Stomach (tissue), 9 donors: ENCODE results near the gene CXorf38. TPM values are rescaled to one million over a fixed set of nuclear protein-coding genes. Genes with fewer than 3 reads are reported as not detected.

Source experiments
- DNase-seq, 2 donors: peaks; one replicate each; pipeline versions ENCODE4 v3.0.0 to v3.0.0-alpha.2; 2013 to 2019
- H3K27ac ChIP-seq, 5 donors: fragments of 200-600 bp in 4 of 5; sonication (generic) in 4 of 5; one replicate each; pipeline ENCODE4 v1.5.1; 2013 to 2019; ENCODE audit warnings: mild to moderate bottlenecking in 1 of 5, moderate library complexity in 1 of 5
- H3K27me3 ChIP-seq, 3 donors: fragments of 200-600 bp; sonication (generic); one replicate each; pipeline ENCODE4 v1.5.1; 2017 to 2019; ENCODE audit warnings: mixed run types in 1 of 3
- H3K36me3 ChIP-seq, 4 donors: fragments of 200-600 bp; sonication (generic); 1 replicate in 3 of 4; 2 replicates in 1 of 4; pipeline ENCODE4 v1.5.1; 2016 to 2019
- H3K4me1 ChIP-seq, 4 donors: fragments of 200-600 bp; sonication (generic); one replicate each; pipeline ENCODE4 v1.5.1; 2016 to 2019
- H3K4me3 ChIP-seq, 4 donors: fragments of 200-600 bp; sonication (generic) in 3 of 4; one replicate each; pipeline ENCODE4 v1.5.1; 2016 to 2019; ENCODE audit warnings: mild to moderate bottlenecking in 1 of 4
- H3K9me3 ChIP-seq, 4 donors: fragments of 200-600 bp; sonication (generic); one replicate each; pipeline ENCODE4 v1.5.1; 2016 to 2019
- EP300 ChIP-seq: sonication (generic); formaldehyde crosslinking; IDR thresholded peaks from one replicate; pipeline ENCODE4 v1.6.1; 2017; ENCODE audit warnings: antibody characterized with exemption
- POLR2A ChIP-seq, 4 donors: fragments of 450-650 bp; IDR thresholded peaks; one replicate each; pipeline ENCODE4 v1.6.1; 2016; ENCODE audit warnings: antibody characterized with exemption in 4 of 4, control low read depth in 2 of 4, mild to moderate bottlenecking in 1 of 4, moderate library complexity in 1 of 4
- POLR2AphosphoS5 ChIP-seq, 3 donors: sonication (generic); formaldehyde crosslinking; IDR thresholded peaks; one replicate each; pipeline ENCODE4 v1.6.1; 2016; ENCODE audit warnings: antibody characterized with exemption in 3 of 3
- WGBS, 5 donors: extraction: QIAGEN DNeasy Blood & Tissue Kit in 3 of 5; methylation state at CpG; one replicate each; pipeline versions ENCODE4 v1.1.5 to v1.1.7; 2013 to 2018; 5-methylcytosine and 5-hydroxymethylcytosine counted together
- intact Hi-C: fragments of 100-400 bp; cut with DNase I; formaldehyde crosslinking; loops from one replicate; pipeline ENCODE4 v1.15.1; 2023; ENCODE audit warnings: low total_unique reads
- polyA plus RNA-seq, 3 donors: library from polyadenylated mRNA; stranded (reverse); fragments of 200-250 nt; gene quantifications; one replicate each; pipeline ENCODE4 v1.2.3, GENCODE V29; 2013
- total RNA-seq, 5 donors: library from RNA; depleted of rRNA; stranded (reverse); fragments of >200 nt; gene quantifications; one replicate each; pipeline versions ENCODE4 v1.1.0 to v1.2.3, GENCODE V29; 2014 to 2016
- TF ChIP-seq, protein P1 (sequence below), 7 experiments: fragments of 450-650 bp in 4 of 7; fragments of 200-600 bp in 3 of 7; sonication (generic) in 3 of 7; IDR thresholded peaks; one replicate each; pipeline ENCODE4 v1.5.1; 2016 to 2019; ENCODE audit warnings: antibody characterized with exemption in 7 of 7, control low read depth in 2 of 7, mild to moderate bottlenecking in 1 of 7
- donor health status: healthy with polysubstance abuse.
- donor health status: Bipolar disorder and iron deficiency.
- donor health status: healthy.

The CXorf38 gene
- total and polyA plus RNA-seq, 8 donors, result 0.89 to 20.2 (median 8.6) TPM

DNA sequence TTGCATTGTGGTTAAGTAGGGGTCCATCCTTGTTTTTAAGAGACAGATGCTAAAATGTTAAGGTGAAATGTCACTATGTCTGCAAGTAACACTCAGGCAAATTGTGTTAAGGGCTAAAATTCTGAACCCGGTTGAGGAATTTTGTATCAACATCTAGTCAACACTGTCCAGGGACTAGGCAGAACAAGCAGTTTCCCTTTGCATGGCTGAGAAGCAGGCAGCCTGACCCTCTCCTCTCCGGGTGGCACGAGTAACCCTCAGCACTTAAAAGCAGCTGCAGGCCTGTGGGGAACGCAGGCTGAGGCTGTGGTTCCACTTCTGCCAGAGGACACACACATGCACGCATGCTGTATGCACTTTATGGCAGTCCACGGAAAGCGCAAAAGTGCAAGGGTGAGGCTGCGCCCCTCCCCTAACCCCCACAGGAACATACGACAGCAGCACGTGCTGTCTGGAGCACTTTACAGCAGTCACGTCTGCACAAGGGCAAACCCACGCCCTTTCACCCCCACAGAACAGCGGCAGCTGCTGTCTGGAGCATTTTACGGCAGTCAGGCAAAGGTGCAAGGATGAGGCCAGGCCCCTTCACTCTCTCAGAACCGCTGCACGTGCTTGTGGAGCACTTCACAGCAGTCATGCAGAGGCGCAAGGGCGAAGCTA, 24.8 kb downstream of the CXorf38 start:
- intact Hi-C loops, result no loop called here
- WGBS, 5 donors, result 72 to 83% (median 80%) methylated on average over 5 to 18 of the region's 18 CpGs
- Histone ChIP-seq H3K4me1 (no peaks in the 10 kb centered on the region), H3K4me3 (no peak overlapping the region), H3K27ac (no peak overlapping the region), H3K9me3 (peaks cover 0 to 8% (median 2%) of the 10 kb centered on the region in 4 donors), H3K27me3 (peaks cover 0 to 8% (median 0%) of the 10 kb centered on the region in 3 donors), H3K36me3 (peaks cover 0 to 12% (median 9%) of the 10 kb centered on the region in 4 donors)
- TF ChIP-seq, protein P1, sequence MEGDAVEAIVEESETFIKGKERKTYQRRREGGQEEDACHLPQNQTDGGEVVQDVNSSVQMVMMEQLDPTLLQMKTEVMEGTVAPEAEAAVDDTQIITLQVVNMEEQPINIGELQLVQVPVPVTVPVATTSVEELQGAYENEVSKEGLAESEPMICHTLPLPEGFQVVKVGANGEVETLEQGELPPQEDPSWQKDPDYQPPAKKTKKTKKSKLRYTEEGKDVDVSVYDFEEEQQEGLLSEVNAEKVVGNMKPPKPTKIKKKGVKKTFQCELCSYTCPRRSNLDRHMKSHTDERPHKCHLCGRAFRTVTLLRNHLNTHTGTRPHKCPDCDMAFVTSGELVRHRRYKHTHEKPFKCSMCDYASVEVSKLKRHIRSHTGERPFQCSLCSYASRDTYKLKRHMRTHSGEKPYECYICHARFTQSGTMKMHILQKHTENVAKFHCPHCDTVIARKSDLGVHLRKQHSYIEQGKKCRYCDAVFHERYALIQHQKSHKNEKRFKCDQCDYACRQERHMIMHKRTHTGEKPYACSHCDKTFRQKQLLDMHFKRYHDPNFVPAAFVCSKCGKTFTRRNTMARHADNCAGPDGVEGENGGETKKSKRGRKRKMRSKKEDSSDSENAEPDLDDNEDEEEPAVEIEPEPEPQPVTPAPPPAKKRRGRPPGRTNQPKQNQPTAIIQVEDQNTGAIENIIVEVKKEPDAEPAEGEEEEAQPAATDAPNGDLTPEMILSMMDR (IDR thresholded peaks at IDR 0.05), result no peak
- TF ChIP-seq POLR2A (IDR thresholded peaks at IDR 0.05) (no peak), EP300 (no peak), POLR2AphosphoS5 (IDR thresholded peaks at IDR 0.05) (no peak)
- DNase-seq, result no peak

GRCh38 chrX:40617566-40617965, 29.8 kb downstream of the CXorf38 start:
- intact Hi-C loops, result no loop called here
- no peaks in the 10 kb centered on the region for H3K36me3 ChIP-seq
- WGBS, 5 donors, result 62 to 86% (median 75%) methylated on average over 6 to 7 of the region's 7 CpGs

DNA sequence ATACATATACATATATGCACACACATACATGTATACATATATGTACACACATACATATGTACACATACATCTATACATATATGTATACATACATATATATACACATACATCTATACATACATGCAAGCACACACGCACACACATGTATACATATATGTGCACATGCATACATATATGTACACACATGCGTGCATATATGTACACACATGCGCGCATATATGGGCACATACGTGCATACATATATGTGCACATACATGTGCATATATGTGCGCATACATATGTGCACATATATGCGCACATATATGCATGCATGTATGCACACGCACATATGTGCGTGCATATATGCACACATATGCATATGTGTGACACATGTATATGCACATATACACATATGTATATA, 31.4 kb downstream of the CXorf38 start:
- 79 to 89% (median 83%) methylated on average over 9 of the region's 9 CpGs for WGBS, 5 donors
- H3K27ac ChIP-seq, result no peak overlapping the region
- H3K4me1 ChIP-seq, result no peaks in the 10 kb centered on the region
- no peaks in the 10 kb centered on the region for H3K36me3 ChIP-seq
- DNase-seq, result no peak
- H3K27me3 ChIP-seq, result peaks cover 0 to 4% (median 0%) of the 10 kb centered on the region in 3 donors
- TF ChIP-seq, protein P1 (IDR thresholded peaks at IDR 0.05), result no peak
- TF ChIP-seq EP300 (no peak), POLR2A (IDR thresholded peaks at IDR 0.05) (no peak), POLR2AphosphoS5 (IDR thresholded peaks at IDR 0.05) (no peak)
- no peaks in the 10 kb centered on the region for H3K9me3 ChIP-seq
- intact Hi-C loops, result no loop called here
- no peak overlapping the region for H3K4me3 ChIP-seq

More at GRCh38 chrX:40617566-40617965, 29.8 kb downstream of the CXorf38 start:
- TF ChIP-seq, protein P1 (IDR thresholded peaks at IDR 0.05), result no peak
- TF ChIP-seq EP300 (no peak), POLR2A (IDR thresholded peaks at IDR 0.05) (no peak)
- no peak for DNase-seq
- Histone ChIP-seq H3K27me3 (peaks cover 0 to 4% (median 0%) of the 10 kb centered on the region in 3 donors), H3K9me3 (no peaks in the 10 kb centered on the region), H3K27ac (no peak overlapping the region), H3K4me3 (no peak overlapping the region), H3K4me1 (no peaks in the 10 kb centered on the region)

DNA sequence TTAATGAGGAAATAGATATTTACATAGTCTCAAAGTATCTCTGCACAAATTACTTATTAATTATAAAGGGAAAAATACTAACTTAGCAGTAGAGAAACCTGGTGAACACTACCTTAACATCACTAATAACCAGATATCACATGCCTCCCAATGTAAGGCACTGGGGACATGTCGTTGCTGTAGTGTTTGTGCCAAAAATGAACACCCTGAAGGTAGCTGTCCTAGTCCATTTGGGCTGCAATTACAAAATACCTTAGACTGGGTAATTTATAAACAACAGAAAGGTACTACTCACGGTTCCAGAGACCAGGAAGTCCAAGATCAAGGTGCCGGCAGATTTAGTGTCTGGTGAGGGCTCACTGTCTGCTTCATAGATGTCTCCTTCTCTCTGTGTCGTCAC, 34.9 kb downstream of the CXorf38 start:
- intact Hi-C loops, result no loop called here
- WGBS, 5 donors, result 45 to 52% (median 49%) methylated on average over 3 to 4 of the region's 4 CpGs
- Histone ChIP-seq H3K4me1 (no peaks in the 10 kb centered on the region), H3K4me3 (no peak overlapping the region), H3K9me3 (no peaks in the 10 kb centered on the region), H3K36me3 (no peaks in the 10 kb centered on the region), H3K27me3 (peaks cover 0 to 2% (median 0%) of the 10 kb centered on the region in 3 donors), H3K27ac (no peak overlapping the region)
- no peak for DNase-seq
- TF ChIP-seq, protein P1 (IDR thresholded peaks at IDR 0.05), result no peak
- TF ChIP-seq EP300 (no peak), POLR2AphosphoS5 (IDR thresholded peaks at IDR 0.05) (no peak), POLR2A (IDR thresholded peaks at IDR 0.05) (no peak)
